Breast epithelium (tissue), 3 donors: ENCODE measurements around the gene TREML4.

Experiments
- POLR2A ChIP-seq: fragments of 450-650 bp; IDR thresholded peaks from one replicate; pipeline ENCODE4 v1.6.1; 2016; ENCODE audit warnings: antibody characterized with exemption, mild to moderate bottlenecking, moderate library complexity
- POLR2AphosphoS5 ChIP-seq, 3 donors: sonication (generic); formaldehyde crosslinking; IDR thresholded peaks; one replicate each; pipeline ENCODE4 v1.6.1; 2017; ENCODE audit warnings: antibody characterized with exemption in 3 of 3
- TF ChIP-seq, protein P1 (sequence below), 3 donors: fragments of 450-650 bp; IDR thresholded peaks; one replicate each; pipeline ENCODE4 v1.5.1; 2016 to 2017; ENCODE audit warnings: antibody characterized with exemption in 3 of 3, mild to moderate bottlenecking in 3 of 3, moderate library complexity in 3 of 3

DNA sequence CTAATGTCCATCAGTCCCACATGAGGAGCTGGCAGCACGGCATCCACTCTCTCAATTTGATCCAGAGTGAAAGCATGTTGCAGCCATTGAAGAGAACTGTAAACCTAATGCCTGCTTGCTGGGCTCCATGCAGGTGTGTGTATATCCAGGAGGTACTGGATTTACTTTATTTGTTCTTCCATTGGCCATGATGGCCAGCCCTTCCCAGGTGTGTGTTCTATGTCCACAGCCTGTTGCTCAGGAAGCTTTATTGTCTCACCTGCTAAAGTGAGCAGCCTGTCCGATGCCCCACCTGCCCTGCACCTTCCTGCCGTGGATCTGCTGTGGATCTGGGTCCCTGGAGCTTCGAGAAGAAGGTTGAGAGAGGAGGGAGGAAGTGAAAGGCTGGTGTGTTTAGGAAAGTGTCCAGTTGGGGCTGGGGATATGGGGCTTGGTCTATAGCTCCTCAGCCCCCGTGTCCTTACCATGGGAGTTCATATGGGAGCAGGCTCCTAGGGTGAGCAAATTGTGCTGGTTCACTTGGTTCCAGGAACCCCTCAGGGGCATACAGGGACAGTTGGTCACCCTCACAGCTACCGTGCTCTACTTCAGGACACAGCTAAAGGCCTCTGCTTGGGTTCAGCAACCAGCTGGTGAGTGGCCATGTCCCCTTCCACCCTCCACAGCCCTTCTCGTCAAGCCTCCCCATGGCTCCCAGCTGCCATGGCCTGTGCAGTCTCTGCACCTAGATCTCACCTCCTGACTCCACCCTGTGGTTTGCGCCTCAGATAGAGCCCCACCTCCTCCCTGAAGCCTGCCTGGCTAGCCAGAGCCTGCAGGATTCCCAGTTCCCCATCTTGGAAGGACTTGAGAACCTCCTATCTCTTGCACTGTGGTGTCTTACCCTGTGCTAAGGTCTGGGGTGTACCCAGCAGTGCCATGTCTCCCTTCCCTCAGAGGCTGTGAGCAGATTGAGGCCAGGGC lies 39.9 kb upstream of the TREML4 start:
- no peak for TF ChIP-seq POLR2A
- TF ChIP-seq, protein P1, sequence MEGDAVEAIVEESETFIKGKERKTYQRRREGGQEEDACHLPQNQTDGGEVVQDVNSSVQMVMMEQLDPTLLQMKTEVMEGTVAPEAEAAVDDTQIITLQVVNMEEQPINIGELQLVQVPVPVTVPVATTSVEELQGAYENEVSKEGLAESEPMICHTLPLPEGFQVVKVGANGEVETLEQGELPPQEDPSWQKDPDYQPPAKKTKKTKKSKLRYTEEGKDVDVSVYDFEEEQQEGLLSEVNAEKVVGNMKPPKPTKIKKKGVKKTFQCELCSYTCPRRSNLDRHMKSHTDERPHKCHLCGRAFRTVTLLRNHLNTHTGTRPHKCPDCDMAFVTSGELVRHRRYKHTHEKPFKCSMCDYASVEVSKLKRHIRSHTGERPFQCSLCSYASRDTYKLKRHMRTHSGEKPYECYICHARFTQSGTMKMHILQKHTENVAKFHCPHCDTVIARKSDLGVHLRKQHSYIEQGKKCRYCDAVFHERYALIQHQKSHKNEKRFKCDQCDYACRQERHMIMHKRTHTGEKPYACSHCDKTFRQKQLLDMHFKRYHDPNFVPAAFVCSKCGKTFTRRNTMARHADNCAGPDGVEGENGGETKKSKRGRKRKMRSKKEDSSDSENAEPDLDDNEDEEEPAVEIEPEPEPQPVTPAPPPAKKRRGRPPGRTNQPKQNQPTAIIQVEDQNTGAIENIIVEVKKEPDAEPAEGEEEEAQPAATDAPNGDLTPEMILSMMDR (IDR thresholded peaks at IDR 0.05): no peak
- TF ChIP-seq POLR2AphosphoS5 (IDR thresholded peaks at IDR 0.05): no peak
